Measurements from ENCODE around the gene IFIT5.
"Not testable (repeated sequence)": the region's sequence is repeated elsewhere in the genome, so short reads cannot be mapped to it uniquely, and the experiment has no call there.

Gene IFIT5

GRCh38 chr10:89392974-89393373 lies 21.4 kb upstream of the IFIT5 start:
- DNase-seq (ENCODE audit: low read depth in 3 of 3) = no peak

- no peak for DNase-seq (ENCODE audit: low read depth in 3 of 3)
Observed at GRCh38 chr10:89393898-89394297, 20.5 kb upstream of the IFIT5 start.

- no peak for DNase-seq (ENCODE audit: low read depth in 3 of 3)
Observed at GRCh38 chr10:89395141-89395540, 19.2 kb upstream of the IFIT5 start.

- no peak for DNase-seq (ENCODE audit: low read depth in 3 of 3)
Observed at GRCh38 chr10:89398003-89398749, 16.2 kb upstream of the IFIT5 start.

GRCh38 chr10:89399956-89400355 lies 14.4 kb upstream of the IFIT5 start:
- no peak for DNase-seq (ENCODE audit: low read depth in 3 of 3)

- no peak for DNase-seq (ENCODE audit: low read depth in 3 of 3)
Observed at GRCh38 chr10:89403043-89403442, 11.3 kb upstream of the IFIT5 start.

- no peak for DNase-seq (ENCODE audit: low read depth in 3 of 3)
Observed at GRCh38 chr10:89404104-89405047, 10.0 kb upstream of the IFIT5 start.

GRCh38 chr10:89406178-89406577 lies 8.2 kb upstream of the IFIT5 start:
- not testable (repeated sequence) for DNase-seq (ENCODE audit: low read depth in 3 of 3)

- DNase-seq (ENCODE audit: low read depth in 3 of 3) = not testable (repeated sequence)
Observed at GRCh38 chr10:89407792-89408191, 6.6 kb upstream of the IFIT5 start.

GRCh38 chr10:89409282-89409681 lies 5.1 kb upstream of the IFIT5 start:
- not testable (repeated sequence) for DNase-seq (ENCODE audit: low read depth in 3 of 3)

GRCh38 chr10:89410551-89410950 lies 3.8 kb upstream of the IFIT5 start:
- DNase-seq (ENCODE audit: low read depth in 3 of 3) = not testable (repeated sequence)

GRCh38 chr10:89411135-89411534 lies 3.2 kb upstream of the IFIT5 start:
- DNase-seq (ENCODE audit: low read depth in 3 of 3) = not testable (repeated sequence)

GRCh38 chr10:89412276-89412675 lies 2.1 kb upstream of the IFIT5 start:
- peak in 2 of 3 experiments; percentile 14 to 22 for DNase-seq (ENCODE audit: low read depth in 3 of 3)

- no peak for DNase-seq (ENCODE audit: low read depth in 3 of 3)
Observed at GRCh38 chr10:89413398-89413912, 913 bp upstream of the IFIT5 start.

- peak; percentile 12 to 24 (median 12) for DNase-seq (ENCODE audit: low read depth in 3 of 3)
Observed at GRCh38 chr10:89414879-89415821, 782 bp downstream of the IFIT5 start.

- DNase-seq (ENCODE audit: low read depth in 3 of 3) = no peak
Observed at GRCh38 chr10:89416465-89416864, 2.1 kb downstream of the IFIT5 start.

GRCh38 chr10:89419548-89419947 lies 5.2 kb downstream of the IFIT5 start:
- no peak for DNase-seq (ENCODE audit: low read depth in 3 of 3)

- no peak for DNase-seq (ENCODE audit: low read depth in 3 of 3)
Observed at GRCh38 chr10:89421018-89421476, 6.7 kb downstream of the IFIT5 start.

GRCh38 chr10:89425000-89425399 lies 10.6 kb downstream of the IFIT5 start:
- DNase-seq (ENCODE audit: low read depth in 3 of 3) = no peak

- no peak for DNase-seq (ENCODE audit: low read depth in 3 of 3)
Observed at GRCh38 chr10:89426230-89426868, 12.0 kb downstream of the IFIT5 start.

- DNase-seq (ENCODE audit: low read depth in 3 of 3) = no peak
Observed at GRCh38 chr10:89427629-89428028, 13.3 kb downstream of the IFIT5 start.
